HG03354 (cell line): ENCODE results near the gene DCTN2.

Source experiments
- ATAC-seq: cut with Tn5 transposase; IDR thresholded peaks from one replicate; pipeline ENCODE4 v1.9.1; 2021; ENCODE audit warnings: mild to moderate bottlenecking; ENCODE audit not compliant: unreplicated experiment, poor library complexity, severe bottlenecking

The DCTN2 gene

DNA sequence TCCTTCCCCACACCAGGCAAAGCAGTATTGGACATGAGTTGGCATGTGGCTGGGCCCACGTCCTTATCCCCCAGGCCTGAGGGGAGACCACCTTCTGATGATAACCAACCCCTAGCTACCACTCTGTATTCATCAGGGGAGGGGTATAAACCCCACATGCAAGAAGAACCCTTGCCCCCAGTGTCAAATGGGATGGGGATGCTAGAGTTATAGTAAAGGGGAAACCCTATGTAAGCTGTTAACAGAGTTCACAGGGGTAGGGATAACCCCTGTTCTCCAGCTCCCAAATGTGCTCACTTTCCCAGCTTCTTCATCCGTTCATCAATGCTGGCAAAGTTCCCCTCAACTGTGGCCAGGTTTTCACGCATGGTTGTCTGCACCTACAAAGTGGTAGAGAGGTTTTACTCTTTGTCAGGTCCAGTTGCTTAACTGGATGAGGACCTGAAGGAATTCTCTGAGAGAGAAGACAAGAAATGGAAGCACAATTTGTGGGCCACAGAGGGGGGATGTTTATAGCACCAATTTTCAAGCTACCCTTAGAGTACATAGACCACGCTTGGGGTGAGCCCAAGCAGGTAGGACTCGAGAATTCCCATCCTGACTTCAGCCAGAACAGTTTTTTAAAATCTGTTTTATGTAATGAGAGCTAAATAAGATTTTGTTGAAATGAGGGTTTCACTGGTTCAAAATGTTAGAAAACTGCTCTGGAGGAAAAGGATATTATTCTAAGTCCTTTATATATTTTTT, 16.4 kb downstream of the DCTN2 start:
- ATAC-seq, result no peak

DNA sequence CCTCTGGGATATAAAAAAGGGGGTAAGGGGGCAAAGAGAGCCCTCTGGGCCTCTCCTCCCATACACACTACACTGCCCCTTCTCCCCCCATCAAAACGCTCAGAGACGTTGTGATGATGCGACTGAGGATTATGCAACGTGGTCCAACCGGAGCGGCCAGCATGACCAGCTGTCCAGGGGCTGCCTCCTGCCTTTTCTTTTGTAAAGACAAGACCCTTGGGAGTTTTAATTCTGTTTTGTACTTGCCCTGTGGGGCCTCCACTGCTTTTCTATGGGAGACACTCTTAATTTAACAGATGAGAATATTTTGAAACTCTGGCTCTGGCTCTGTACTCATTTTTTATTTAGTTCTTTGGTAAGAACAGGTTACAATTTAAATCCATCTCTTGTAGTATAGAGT, 17.2 kb downstream of the DCTN2 start:
- no peak for ATAC-seq

DNA sequence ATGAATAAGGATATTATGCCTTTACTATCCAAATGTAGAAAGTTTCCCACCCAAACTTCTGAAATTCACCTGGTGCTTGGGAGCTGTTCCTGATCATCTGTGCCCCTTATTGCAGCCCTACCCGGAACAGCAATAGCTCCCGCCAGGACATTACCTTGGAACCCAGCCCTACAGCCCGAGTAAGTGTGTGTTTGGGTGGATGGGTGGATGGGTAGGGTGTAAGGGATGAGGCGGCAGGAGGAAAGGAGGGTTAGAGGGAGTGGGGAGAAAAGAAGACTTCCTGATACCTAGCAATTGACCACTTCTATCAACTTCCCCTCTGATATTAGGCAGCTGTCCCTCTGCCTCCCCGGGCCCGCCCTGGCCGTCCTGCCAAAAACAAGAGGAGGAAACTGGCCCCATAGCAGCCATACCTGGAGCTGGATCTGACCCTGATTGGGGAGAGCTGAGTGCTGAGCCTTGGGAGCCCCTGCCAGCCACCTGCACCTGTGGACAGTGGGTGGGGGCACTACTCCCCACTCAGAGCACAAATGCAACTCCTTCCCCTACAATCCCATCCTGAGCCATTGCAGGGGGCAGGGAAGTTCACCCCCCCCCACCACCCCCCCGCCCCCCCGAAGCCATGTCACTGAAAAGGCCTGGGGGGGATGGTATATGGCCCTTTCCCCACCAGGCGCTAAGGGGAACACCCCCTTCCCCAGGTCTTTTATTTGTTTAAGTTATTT, 18.0 kb downstream of the DCTN2 start:
- no peak for ATAC-seq

DNA sequence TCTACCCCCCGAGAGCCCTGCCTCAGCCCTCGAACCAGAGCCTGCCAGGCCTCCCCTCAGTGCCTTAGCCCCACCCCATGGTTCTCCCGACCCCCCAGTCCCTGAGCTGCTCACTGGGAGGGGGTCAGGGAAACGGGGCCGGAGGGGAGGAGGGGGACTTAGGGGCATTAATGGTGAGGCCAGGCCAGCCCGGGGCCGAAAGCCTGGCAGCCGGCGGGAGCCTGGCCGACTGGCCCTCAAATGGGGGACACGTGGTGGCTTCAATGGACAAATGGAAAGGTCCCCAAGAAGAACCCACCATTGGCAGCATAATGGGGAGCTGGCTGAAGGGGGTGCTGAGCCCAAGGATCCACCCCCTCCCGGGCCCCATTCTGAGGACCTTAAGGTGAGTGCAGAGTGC, 18.8 kb downstream of the DCTN2 start:
- ATAC-seq, result no peak

DNA sequence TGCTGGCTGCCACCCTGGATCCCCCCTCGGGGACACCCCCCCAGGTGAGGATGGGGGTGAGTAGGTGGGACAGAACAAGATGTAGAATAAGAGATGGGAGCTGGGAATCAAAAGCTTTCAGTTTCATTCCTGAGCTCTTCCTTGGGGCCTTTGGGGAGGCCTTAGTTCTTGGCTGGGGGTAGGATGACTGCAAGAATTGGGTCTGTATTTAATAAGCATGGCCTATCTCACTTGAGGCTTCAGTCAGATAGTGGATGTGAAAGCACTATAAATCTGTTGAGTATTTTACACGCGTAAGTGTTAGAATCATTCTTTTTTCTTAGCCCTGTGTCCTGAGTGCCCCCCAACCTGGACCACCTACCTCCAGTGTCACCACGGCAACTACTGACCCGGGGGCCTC, 19.8 kb downstream of the DCTN2 start:
- ATAC-seq, result no peak

DNA sequence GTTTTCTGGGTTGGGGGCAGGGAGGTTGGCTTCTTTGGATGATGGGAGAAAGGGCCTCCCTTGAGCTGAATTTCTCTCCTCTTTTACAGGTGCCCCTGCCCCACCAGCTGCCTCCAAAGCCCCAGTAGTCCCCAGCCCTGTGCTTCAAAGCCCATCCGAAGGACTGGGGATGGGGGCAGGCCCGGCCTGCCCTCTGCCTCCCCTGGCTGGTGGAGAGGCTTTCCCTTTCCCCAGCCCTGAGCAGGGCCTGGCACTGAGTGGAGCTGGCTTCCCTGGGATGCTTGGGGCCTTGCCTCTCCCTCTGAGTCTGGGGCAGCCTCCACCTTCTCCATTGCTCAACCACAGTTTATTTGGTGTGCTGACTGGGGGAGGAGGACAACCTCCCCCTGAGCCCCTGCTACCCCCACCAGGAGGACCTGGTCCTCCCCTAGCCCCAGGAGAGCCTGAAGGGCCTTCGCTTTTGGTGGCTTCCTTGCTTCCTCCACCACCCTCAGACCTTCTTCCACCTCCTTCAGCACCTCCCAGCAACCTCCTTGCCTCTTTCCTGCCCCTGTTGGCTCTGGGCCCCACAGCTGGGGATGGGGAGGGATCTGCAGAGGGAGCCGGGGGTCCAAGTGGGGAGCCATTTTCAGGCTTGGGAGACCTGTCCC, 20.4 kb downstream of the DCTN2 start:
- no peak for ATAC-seq

DNA sequence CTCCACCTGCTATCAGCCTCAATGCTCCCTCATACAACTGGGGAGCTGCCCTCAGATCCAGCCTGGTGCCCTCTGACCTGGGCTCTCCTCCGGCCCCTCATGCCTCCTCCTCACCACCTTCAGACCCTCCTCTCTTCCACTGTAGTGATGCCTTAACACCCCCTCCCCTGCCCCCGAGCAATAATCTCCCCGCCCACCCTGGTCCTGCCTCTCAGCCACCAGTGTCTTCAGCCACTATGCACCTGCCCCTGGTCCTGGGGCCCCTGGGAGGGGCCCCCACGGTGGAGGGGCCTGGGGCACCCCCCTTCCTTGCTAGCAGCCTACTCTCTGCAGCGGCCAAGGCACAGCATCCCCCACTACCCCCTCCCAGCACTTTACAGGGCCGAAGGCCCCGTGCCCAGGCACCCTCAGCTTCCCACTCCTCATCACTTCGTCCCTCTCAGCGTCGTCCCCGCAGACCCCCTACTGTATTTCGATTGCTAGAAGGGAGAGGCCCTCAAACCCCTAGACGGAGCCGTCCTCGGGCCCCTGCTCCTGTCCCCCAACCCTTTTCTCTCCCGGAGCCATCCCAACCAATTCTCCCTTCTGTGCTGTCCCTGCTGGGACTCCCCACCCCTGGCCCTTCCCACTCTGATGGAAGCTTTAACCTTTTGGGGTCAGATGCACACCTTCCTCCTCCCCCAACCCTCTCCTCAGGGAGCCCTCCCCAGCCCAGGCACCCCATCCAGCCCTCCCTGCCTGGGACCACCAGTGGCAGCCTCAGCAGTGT, 21.2 kb downstream of the DCTN2 start:
- ATAC-seq, result no peak

DNA sequence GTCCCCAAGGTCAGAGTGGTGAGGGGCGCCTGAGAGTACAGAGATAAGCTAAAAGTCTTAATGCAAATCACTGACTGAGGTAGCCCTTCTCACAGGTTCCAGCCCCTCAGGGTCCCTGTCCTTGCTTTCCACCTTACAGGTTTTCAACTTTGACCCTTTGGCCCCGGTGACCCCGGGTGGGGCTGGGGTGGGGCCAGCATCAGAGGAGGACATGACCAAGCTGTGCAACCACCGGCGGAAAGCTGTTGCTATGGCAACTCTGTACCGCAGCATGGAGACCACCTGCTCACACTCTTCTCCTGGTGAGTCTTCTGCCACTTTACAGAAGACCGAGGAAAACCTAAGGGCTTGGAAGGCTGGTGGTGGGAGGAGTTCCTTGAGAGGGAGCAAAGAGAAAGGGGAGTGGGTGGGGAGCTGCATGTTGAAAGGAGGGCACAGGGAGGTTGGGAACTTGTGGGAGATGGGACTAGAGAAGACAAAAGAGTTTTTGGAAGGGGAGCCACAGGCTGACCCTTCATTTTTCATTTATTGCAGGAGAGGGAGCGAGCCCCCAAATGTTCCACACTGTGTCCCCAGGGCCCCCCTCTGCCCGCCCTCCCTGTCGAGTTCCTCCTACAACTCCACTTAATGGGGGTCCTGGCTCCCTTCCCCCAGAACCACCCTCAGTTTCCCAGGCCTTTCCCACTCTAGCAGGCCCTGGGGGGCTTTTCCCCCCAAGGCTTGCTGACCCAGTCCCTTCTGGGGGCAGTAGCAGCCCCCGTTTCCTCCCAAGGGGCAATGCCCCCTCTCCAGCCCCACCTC, 22.0 kb downstream of the DCTN2 start:
- no peak for ATAC-seq

DNA sequence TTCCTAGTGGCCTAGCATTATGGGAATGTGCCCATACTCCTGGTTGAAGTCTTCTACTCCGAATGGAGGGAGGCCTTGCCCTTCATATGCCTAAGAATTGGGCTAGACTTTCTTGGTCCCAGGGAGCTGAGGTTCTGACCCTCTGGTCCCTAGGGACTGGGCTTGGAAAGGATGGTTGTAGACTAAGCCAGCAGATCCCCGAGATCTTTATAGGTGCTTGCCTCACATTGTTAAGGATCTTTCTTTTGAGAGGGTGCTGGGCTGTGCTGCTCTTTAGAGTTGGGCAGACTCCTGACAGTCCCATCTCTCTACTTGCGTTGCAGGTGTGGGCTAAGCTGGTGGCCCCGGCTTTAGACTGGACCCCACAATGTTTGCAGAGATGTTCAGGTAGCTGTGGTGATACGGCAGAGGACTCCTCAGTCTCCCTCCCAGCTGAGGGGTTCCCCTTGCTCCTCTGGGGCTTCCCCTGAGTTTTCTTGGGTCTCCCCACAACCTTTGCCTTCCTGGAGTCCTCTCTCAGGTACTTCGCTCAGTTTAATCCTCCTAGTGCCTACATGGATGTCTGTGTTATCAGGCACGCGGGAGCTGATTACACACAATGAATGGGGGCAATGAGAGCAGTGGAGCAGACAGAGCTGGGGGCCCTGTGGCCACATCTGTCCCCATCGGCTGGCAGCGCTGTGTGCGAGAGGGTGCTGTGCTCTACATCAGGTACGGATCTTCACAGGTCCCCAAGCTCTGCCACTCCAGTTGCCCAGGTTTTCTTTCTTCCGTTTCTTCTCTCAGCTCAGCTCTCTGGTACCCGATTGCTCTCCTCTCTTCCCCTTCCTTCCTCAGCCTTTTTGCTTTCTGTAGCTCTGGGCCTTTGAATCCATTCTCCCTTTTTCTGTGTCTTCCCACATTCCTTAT, 23.0 kb downstream of the DCTN2 start:
- no peak for ATAC-seq

DNA sequence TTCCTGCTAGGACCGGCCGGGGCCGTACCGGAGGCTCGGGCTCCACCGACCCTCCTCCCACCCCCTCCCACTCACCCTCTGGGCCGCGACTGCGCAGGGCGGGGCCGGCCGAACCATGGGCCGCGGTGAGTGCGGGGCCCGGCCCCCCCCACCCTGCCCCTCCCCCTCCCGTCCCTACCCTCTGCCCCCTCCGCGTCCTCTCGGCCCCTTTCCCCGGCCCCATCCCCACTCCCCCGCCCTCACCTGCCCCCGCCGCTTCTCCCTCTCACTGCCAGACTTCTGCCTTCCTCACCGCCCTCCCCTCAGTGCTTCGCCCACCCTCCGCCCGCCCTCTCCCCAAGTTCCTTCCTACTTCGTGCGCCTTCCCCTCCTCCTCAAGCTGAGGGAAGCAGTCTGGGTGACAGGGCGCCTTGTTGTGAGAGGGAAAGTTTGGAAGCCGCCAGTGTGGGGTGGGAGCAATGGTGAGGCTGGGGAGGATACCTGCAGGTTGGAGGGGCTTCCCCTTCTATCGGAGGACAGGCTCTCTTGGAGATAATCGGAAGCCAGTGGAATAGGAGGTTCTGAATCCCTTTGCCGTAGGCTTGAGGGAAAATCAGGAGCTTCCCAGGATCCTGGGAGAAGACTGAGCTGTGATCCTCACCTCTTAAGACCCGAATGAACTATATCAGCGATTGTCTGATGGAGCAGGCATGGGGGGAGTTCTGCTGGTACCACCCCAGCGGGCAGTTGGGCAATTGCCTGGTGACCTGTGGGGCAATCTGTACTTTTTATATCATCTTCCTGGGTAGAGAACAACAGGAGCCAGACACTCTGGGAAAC, 23.9 kb downstream of the DCTN2 start:
- ATAC-seq, result no peak

DNA sequence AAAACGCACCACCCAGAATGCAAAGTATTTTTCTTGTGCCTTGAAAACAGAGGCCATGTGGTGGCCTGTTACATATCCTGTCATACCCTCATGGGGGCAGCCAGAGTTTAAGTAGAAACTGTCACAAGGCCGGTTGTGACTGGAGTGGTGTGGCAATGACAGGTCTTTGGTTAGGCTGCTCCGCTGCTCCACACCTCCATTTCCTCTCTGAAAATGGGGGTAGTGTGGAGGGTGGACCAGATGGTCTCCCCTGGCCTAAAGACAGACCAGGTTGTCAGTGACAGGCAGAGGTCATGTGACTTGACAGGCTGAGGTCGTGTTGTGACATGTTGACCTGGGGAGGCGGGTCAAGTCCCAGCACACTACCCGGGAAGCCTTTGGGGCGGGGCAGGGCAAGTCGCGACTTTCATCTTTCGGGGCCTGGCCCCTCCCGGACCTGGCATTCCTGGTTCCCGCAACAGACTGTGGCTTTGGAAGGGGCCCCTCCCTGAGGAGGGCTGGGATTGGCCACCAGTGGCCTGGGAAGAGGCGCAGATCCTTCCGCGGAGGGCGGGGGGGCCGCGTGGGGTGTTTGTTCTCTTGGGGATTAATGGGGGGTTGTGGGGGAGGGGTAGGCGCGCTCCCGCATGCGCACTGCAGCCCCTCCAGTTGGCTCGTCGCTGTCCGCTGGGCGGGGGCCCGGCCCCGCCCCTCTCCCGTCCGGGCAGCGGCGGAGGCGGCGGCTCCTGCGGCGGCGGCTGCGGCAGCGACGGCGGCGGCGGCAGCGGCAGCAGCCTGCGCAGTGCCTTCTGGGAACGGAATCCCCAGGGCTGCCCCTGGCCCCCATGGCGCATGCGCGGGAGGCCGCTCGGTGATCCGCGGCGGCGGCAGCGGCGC, 24.7 kb downstream of the DCTN2 start, which contains the start of gene MBD6:
MBD6 (plus strand) TSS at position 814 of the 876 bp plus-strand sequence. CDS start 1,480 bp downstream, outside the sequence.
- peak; percentile 45 for ATAC-seq

DNA sequence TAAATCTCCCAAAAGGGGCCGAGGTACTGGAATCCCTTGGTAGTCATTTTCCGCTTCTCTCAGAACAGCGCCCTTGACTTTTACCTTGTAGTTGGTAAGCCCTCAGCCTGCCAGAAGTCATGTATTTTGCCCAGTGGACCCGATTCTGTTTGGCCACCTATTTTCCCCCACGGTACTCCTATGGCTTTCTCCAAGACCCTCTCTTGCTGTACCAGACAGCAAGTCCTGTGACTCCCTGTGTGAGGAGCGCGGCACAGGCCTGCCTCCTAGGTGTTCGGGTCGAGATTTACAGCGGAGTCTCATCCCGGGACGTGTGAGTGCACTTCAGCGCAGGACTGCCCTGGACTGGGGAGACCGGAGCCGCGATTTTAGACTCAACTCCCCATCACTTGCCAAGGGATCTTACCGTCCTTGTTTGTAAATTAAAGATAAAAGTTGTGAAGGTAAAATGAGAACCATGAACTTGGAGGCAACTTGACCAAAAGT, 25.4 kb downstream of the DCTN2 start:
- no peak for ATAC-seq

DNA sequence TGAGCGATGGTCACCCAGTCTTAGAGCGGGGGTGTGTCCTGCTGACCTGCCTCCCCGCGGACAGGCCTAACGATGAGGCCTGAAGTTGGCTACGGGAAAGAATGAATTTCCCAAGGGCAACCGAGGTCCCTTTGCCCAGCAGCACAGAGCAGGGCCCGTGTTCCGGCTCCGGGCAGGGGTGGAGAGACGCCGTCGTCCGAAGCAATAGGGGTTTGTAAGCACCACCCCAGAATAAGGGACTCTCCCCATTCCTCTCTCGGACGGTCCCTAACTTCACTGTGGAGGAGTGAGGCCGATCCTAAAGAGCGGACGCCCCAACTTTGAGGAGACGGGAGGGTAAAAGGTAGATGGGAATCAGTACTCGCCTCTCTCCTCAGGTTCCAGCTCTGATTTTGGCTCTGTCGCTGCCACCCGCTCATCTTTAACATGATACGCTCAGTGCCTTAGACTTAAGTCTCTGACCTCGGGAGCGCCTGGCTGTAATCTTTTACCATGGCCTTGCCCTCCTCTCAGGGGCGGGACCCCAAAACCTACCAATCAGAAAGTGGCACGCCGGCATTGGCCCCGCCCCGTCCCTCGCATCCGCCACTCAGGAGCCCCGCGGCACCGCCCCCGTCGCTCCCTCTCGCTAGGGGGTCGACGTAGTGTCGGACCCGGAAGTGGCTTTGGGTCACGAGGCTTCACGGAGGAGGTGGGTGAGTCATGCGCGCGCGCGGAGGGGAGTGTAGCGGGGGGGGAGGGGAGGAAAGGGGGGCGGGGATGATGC, 26.8 kb downstream of the DCTN2 start, which contains the start of gene DDIT3:
DDIT3 (minus strand) TSS at position 462 of the 766 bp plus-strand sequence. CDS start 3,108 bp downstream, outside the sequence.
- ATAC-seq, result peak; percentile 70

DNA sequence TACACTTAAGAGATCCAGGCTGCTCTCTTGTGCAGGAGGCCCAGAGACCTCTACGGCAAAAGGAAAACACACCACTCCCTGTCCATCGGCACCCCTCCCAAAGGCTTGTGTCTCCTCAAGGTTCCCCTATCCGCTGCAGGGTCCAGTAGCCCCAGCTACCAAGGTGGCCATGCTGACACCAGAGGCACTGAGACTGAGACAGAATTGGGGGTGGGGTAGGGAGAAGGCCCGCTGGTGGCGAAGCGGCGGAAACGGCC, 27.3 kb downstream of the DCTN2 start:
- peak; percentile 3 for ATAC-seq

DNA sequence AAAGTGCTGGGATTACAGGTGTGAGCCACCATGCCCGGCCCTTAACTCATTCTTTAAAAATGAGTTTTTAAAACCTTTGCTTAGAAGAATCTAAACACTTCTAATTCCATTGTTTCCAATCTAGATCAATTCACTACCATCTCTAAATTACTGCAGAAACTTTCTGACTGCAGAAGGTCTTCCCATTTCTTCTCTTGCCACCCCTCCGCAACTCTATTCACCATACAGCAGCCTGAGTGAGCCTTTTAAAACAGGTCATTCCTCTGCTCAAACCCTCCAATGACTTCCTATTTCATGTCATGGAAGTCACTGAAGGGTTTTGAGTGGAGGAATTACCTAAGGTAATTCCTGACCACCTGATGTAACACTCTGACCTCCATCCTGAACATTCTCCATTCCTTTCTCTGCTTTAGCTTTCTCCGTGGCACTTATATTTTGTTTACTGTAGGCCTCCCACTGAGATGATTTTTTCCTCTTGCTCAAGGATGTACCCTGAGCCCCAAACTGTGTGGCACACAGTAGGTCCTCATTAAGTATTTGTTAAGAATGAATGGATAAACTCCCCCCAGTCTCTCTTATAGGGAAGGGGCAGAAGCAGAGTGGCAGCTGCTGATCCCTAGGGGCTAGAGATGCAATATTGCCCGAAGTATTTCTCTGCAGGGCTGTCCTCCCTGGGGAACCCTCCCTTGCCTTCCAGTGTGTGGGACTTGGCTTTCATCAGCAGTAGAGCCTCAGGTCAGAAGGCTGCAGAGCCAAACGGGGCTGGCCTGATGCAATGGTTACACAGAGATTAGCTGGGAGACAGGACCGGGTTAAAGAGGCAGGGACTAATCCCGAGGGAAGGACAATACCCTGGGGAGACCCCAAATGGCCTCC, 27.8 kb downstream of the DCTN2 start:
- no peak for ATAC-seq
